Smooth muscle cell (in vitro differentiated cells): ENCODE results near the gene ZNF648. TPM values are rescaled to one million over a fixed set of nuclear protein-coding genes. Genes with fewer than 3 reads are reported as not detected.
A peak's percentile ranks its signal among the peaks of the same experiment; 100 is the strongest.

Source experiments
- DNase-seq: peaks from one replicate; lab custom pipeline; 2025; ENCODE audit not compliant: unreplicated experiment; lab: John Stamatoyannopoulos, UW
- H2AFZ ChIP-seq: fragments of 200-600 bp; sonication (generic); 2 replicates; pipeline ENCODE4 v1.6.0; 2016; ENCODE audit warnings: antibody characterized with exemption, low read depth, mild to moderate bottlenecking
- H3F3A ChIP-seq: fragments of 200-600 bp; sonication (generic); 2 replicates; pipeline ENCODE4 v1.6.0; 2017; ENCODE audit warnings: antibody characterized with exemption, low read depth
- H3K27ac ChIP-seq: fragments of 200-600 bp; sonication (generic); 2 replicates; pipeline ENCODE4 v1.5.1; 2016; ENCODE audit warnings: low read depth, mild to moderate bottlenecking
- H3K27me3 ChIP-seq: fragments of 200-600 bp; sonication (generic); 2 replicates; pipeline ENCODE4 v1.6.1; 2016; ENCODE audit warnings: low read depth, mild to moderate bottlenecking
- H3K36me3 ChIP-seq: fragments of 200-600 bp; sonication (generic); 2 replicates; pipeline ENCODE4 v1.5.1; 2016; ENCODE audit warnings: low read depth
- H3K4me1 ChIP-seq: fragments of 200-600 bp; sonication (generic); 2 replicates; pipeline ENCODE4 v1.5.1; 2016; ENCODE audit warnings: low read depth
- H3K4me2 ChIP-seq: fragments of 200-600 bp; sonication (generic); 2 replicates; pipeline ENCODE4 v1.6.0; 2016; ENCODE audit warnings: mild to moderate bottlenecking
- H3K4me3 ChIP-seq: fragments of 200-600 bp; sonication (generic); 2 replicates; pipeline ENCODE4 v1.5.1; 2016; ENCODE audit warnings: mild to moderate bottlenecking
- H3K79me2 ChIP-seq: fragments of 200-600 bp; sonication (generic); 2 replicates; pipeline ENCODE4 v1.6.0; 2016; ENCODE audit warnings: low read depth, mild to moderate bottlenecking
- H3K9ac ChIP-seq: fragments of 200-600 bp; sonication (generic); 2 replicates; pipeline ENCODE4 v1.6.0; 2016; ENCODE audit warnings: low read depth
- H3K9me3 ChIP-seq: fragments of 200-600 bp; sonication (generic); replicated peaks from 2 replicates; pipeline ENCODE4 v1.5.1; 2016; ENCODE audit warnings: low read depth
- H4K20me1 ChIP-seq: fragments of 200-600 bp; sonication (generic); 2 replicates; pipeline ENCODE4 v1.6.0; 2016; ENCODE audit warnings: low read depth
- CTCF ChIP-seq: fragments of 200-600 bp; sonication (generic); IDR thresholded peaks from 2 replicates; pipeline ENCODE4 v1.5.1; 2017; ENCODE audit warnings: borderline replicate concordance, mild to moderate bottlenecking, antibody characterized with exemption; ENCODE audit not compliant: insufficient read depth, poor library complexity, severe bottlenecking
- WGBS: methylation state at CpG from one replicate; pipeline ENCODE4 v1.1.7; 2016; ENCODE audit warnings: low lambda C conversion rate; 5-methylcytosine and 5-hydroxymethylcytosine counted together
- polyA plus RNA-seq: library from polyadenylated mRNA; unstranded; fragments of >200 nt; fragmentation: Nextera tagmentation; extraction: Ambion mirVana; gene quantifications from 2 replicates; pipeline ENCODE4 v1.2.1, GENCODE V29; 2016
- total RNA-seq: library from RNA; depleted of rRNA; stranded (reverse); fragments of >200 nt; gene quantifications from 2 replicates; pipeline ENCODE4 v1.2.3, GENCODE V29; 2014

ZNF648 gene
- total and polyA plus RNA-seq, 2 experiments from 2014 or later = not detected

DNA sequence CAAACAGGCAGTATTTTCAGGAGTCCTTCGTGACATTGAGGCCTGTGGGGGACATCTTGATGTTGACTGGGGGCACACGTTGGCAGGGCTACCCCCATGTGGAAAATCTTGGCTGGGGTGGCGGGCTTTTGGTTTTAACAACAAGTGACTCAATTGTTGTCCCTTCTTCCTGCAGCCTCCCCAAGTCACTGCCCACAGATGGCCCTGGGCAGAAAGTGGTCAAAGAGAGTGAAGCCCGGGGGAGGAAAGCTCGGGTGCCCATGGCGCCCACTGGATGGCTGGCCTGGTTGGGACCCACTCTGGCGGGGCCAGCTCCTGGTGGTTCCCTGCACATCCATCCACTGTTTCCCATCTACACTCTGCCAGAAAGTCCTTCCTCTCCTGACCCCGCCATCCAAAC is 24.6 kb upstream of the ZNF648 start:
- Histone ChIP-seq H2AFZ (no peak overlapping the region), H4K20me1 (no peaks in the 10 kb centered on the region), H3K79me2 (no peaks in the 10 kb centered on the region), H3K9ac (no peak overlapping the region), H3K27me3 (no peaks in the 10 kb centered on the region), H3K9me3 (no peaks in the 10 kb centered on the region), H3K4me2 (no peak overlapping the region), H3K4me1 (no peaks in the 10 kb centered on the region), H3K27ac (no peak overlapping the region), H3F3A (no peaks in the 10 kb centered on the region), H3K4me3 (no peak overlapping the region), H3K36me3 (no peaks in the 10 kb centered on the region)
- DNase-seq = no peak
- no peak for TF ChIP-seq CTCF
- 97% methylated on average over 8 of the region's 8 CpGs for WGBS

DNA sequence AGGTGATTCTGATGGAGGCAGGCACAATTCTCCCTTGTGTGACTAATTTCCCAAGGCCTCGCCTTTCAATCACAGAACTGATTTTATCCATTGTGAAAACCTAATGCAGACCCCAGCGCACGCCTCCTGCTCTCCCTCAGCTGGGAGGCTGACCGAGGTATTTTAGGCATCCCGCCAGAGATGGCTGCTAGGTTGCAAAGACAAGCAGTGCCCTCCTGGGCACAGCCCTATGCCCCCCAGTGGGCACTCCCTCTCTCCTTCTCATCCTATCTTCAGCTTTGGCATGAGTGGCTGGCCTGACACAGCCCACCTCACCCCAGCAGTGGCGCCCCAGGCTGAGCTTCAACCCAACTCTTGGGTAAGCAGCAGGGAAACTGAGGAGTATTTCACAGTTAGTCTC is 24.2 kb upstream of the ZNF648 start:
- TF ChIP-seq CTCF = no peak
- no peak for DNase-seq
- no peaks in the 10 kb centered on the region for H4K20me1 ChIP-seq

GRCh38 chr1:182084487-182085316 is 23.2 kb upstream of the ZNF648 start:
- Histone ChIP-seq H3F3A (no peaks in the 10 kb centered on the region), H3K4me1 (no peaks in the 10 kb centered on the region), H2AFZ (peak overlapping the region; percentile 20), H3K36me3 (no peaks in the 10 kb centered on the region), H4K20me1 (no peaks in the 10 kb centered on the region), H3K79me2 (no peaks in the 10 kb centered on the region), H3K9ac (no peak overlapping the region), H3K27me3 (no peaks in the 10 kb centered on the region), H3K9me3 (no peaks in the 10 kb centered on the region), H3K27ac (no peak overlapping the region), H3K4me2 (peak overlapping the region; percentile 45), H3K4me3 (no peak overlapping the region)
- WGBS = 12% methylated on average over 8 of the region's 8 CpGs
- TF ChIP-seq CTCF = peak; percentile 89
- DNase-seq = peak; percentile 42

More for the DNA sequence above, 24.2 kb upstream of the ZNF648 start:
- no peaks in the 10 kb centered on the region for H3F3A ChIP-seq
- 99% methylated on average over 6 of the region's 6 CpGs for WGBS
- no peaks in the 10 kb centered on the region for H3K4me1 ChIP-seq
- H3K27ac ChIP-seq = no peak overlapping the region
- H3K27me3 ChIP-seq = no peaks in the 10 kb centered on the region
- H3K9me3 ChIP-seq = no peaks in the 10 kb centered on the region
- H3K9ac ChIP-seq = no peak overlapping the region
- no peaks in the 10 kb centered on the region for H3K79me2 ChIP-seq
- no peak overlapping the region for H2AFZ ChIP-seq
- H3K4me3 ChIP-seq = no peak overlapping the region
- no peak overlapping the region for H3K4me2 ChIP-seq
- H3K36me3 ChIP-seq = no peaks in the 10 kb centered on the region
